A549 (cell line): ENCODE measurements around the gene P2RX6. TPM values are rescaled to one million over a fixed set of nuclear protein-coding genes. Genes with fewer than 3 reads are reported as not detected.
"Not testable (repeated sequence)": the region's sequence is repeated elsewhere in the genome, so short reads cannot be mapped to it uniquely, and the experiment has no call there.

Experiments used
- ATAC-seq, 2 experiments: fragments of 200-7000 bp in 1 of 2; fragments of >200 bp in 1 of 2; cut with Nextera tagmentation in 1 of 2; cut with Tn5 transposase in 1 of 2; 3 replicates each; pipeline versions ENCODE4 v1.8.0 to v1.9.1; 2018 to 2020; ENCODE audit warnings: mild to moderate bottlenecking in 1 of 2, moderate library complexity in 1 of 2
- CTCF ChIA-PET: fragments of 300-600 bp; sonication (Branson Sonifier 250); formaldehyde crosslinking; extraction: SDS; loops from one replicate; lab custom pipeline; 2021; ENCODE audit warnings: antibody characterized with exemption, inconsistent platforms; lab: Yijun Ruan, JAX
- POLR2A ChIA-PET: fragments of 350-600 bp; formaldehyde crosslinking; extraction: SDS; loops from one replicate; lab custom pipeline; 2021; ENCODE audit warnings: antibody characterized with exemption, inconsistent platforms; lab: Yijun Ruan, JAX
- DNase-seq, 2 experiments: peaks; one replicate each; pipeline versions ENCODE4 v3.0.0 to v3.0.0-alpha.2; 2011 to 2016; ENCODE audit warnings: low read depth in 1 of 2, low spot score in 1 of 2
- FAIRE-seq: peaks from 2 replicates; lab custom pipeline; 2011; peaks lifted over from hg19 to GRCh38; lab: Jason Lieb, UNC
- H3K27ac ChIP-seq, 2 experiments: fragments of >200 bp; sonication (Bioruptor Twin); formaldehyde crosslinking; 3 replicates each; pipeline ENCODE4 v1.5.1; 2016 to 2017
- H3K4me1 ChIP-seq: fragments of >200 bp; sonication (Bioruptor Twin); formaldehyde crosslinking; 3 replicates; pipeline ENCODE4 v1.6.1; 2016
- H3K4me2 ChIP-seq: fragments of >200 bp; sonication (Bioruptor Twin); formaldehyde crosslinking; 3 replicates; pipeline ENCODE4 v1.6.1; 2016
- H3K4me3 ChIP-seq: fragments of >200 bp; sonication (Bioruptor Twin); formaldehyde crosslinking; 3 replicates; pipeline ENCODE4 v1.5.1; 2016
- H3K9me3 ChIP-seq: fragments of >200 bp; sonication (Bioruptor Twin); formaldehyde crosslinking; 3 replicates; pipeline ENCODE4 v1.6.1; 2016
- CEBPB ChIP-seq, 2 experiments: fragments of >200 bp in 1 of 2; sonication (Bioruptor Twin) in 1 of 2; formaldehyde crosslinking in 1 of 2; IDR thresholded peaks; 2 replicates each; pipeline ENCODE4 v1.6.1; 2012 to 2016
- CTCF ChIP-seq: fragments of >200 bp; sonication (Bioruptor Twin); formaldehyde crosslinking; IDR thresholded peaks from 3 replicates; pipeline ENCODE4 v1.5.1; 2016
- EP300 ChIP-seq, 2 experiments: fragments of >200 bp; sonication (Bioruptor Twin); formaldehyde crosslinking; IDR thresholded peaks; 2 replicates in 1 of 2; 3 replicates in 1 of 2; pipeline ENCODE4 v1.6.1; 2016 to 2017
- FOSB ChIP-seq: fragments of 250-450 bp; sonication (Bioruptor Pico); IDR thresholded peaks from 2 replicates; pipeline ENCODE4 v1.5.0; 2020; ENCODE audit warnings: mild to moderate bottlenecking, moderate library complexity
- FOSL2 ChIP-seq, 2 experiments: fragments of 450-650 bp in 1 of 2; fragments of >200 bp in 1 of 2; sonication (Bioruptor Twin) in 1 of 2; formaldehyde crosslinking; IDR thresholded peaks; 2 replicates each; pipeline versions ENCODE4 v1.5.0 to v1.6.1; 2016 to 2020; ENCODE audit warnings: mild to moderate bottlenecking in 1 of 2, moderate library complexity in 1 of 2
- FOXS1 ChIP-seq: fragments of 250-450 bp; sonication (Bioruptor Pico); IDR thresholded peaks from 2 replicates; pipeline ENCODE4 v1.5.0; 2020; ENCODE audit warnings: mild to moderate bottlenecking, moderate library complexity
- HOXA7 ChIP-seq: fragments of 250-450 bp; sonication (Bioruptor Pico); IDR thresholded peaks from 2 replicates; pipeline ENCODE4 v1.5.0; 2020; ENCODE audit warnings: mild to moderate bottlenecking, moderate library complexity
- HOXB13 ChIP-seq: fragments of 250-450 bp; sonication (Bioruptor Pico); IDR thresholded peaks from 2 replicates; pipeline ENCODE4 v1.5.0; 2020; ENCODE audit warnings: low read depth, mild to moderate bottlenecking, moderate library complexity
- KDM1A ChIP-seq: fragments of 200-600 bp; sonication (generic); IDR thresholded peaks from 2 replicates; pipeline ENCODE4 v1.6.1; 2016; ENCODE audit warnings: low read depth, mild to moderate bottlenecking
- KDM5A ChIP-seq: fragments of 200-600 bp; sonication (generic); IDR thresholded peaks from 2 replicates; pipeline ENCODE4 v1.6.1; 2016; ENCODE audit warnings: antibody characterized with exemption, mild to moderate bottlenecking
- MYC ChIP-seq: IDR thresholded peaks from 2 replicates; pipeline ENCODE4 v1.6.1; 2012; ENCODE audit warnings: mild to moderate bottlenecking, inconsistent platforms, low read length, improper control_type of control experiment, borderline replicate concordance
- NFE2L2 ChIP-seq: fragments of 150-350 bp; conservative IDR thresholded peaks from 2 replicates; pipeline ENCODE4 v1.6.1; 2014; ENCODE audit warnings: low read length
- NPAS2 ChIP-seq: fragments of 250-450 bp; sonication (Bioruptor Pico); IDR thresholded peaks from 2 replicates; pipeline ENCODE4 v1.8.0; 2022; ENCODE audit warnings: mild to moderate bottlenecking, moderate library complexity, borderline replicate concordance
- PBX3 ChIP-seq: IDR thresholded peaks from 2 replicates; pipeline ENCODE4 v1.6.1; 2012
- POLR2AphosphoS2 ChIP-seq: conservative IDR thresholded peaks from 2 replicates; pipeline ENCODE4 v1.6.1; 2012; ENCODE audit warnings: low read length, improper control_type of control experiment, inconsistent platforms
- RCOR1 ChIP-seq: fragments of 150-350 bp; IDR thresholded peaks from 2 replicates; pipeline ENCODE4 v1.6.1; 2014; ENCODE audit warnings: antibody characterized with exemption, low read length, low read depth
- REST ChIP-seq: fragments of 200-600 bp; sonication (generic); IDR thresholded peaks from 2 replicates; pipeline ENCODE4 v1.6.1; 2016; ENCODE audit warnings: antibody characterized with exemption, mild to moderate bottlenecking, moderate library complexity
- TP53 ChIP-seq: fragments of 250-450 bp; sonication (Bioruptor Pico); IDR thresholded peaks from 2 replicates; pipeline ENCODE4 v1.5.0; 2021; ENCODE audit warnings: mild to moderate bottlenecking, moderate library complexity
- ZSCAN20 ChIP-seq: fragments of 250-450 bp; sonication (Bioruptor Pico); IDR thresholded peaks from 2 replicates; pipeline ENCODE4 v1.8.0; 2022; ENCODE audit warnings: mild to moderate bottlenecking, moderate library complexity
- WGBS: methylation state at CpG from one replicate; pipeline ENCODE4 v1.1.6; 2017; ENCODE audit errors: missing lambda C conversion rate; 5-methylcytosine and 5-hydroxymethylcytosine counted together
- polyA plus RNA-seq, 4 experiments: library from polyadenylated mRNA; depleted of rRNA in 3 of 4; stranded (reverse); fragments of >200 nt; fragmentation: RNase III in 1 of 4; extraction: RNeasy Plus Mini Kit Qiagen cat#74134 plus additional on column Dnase treatment in 1 of 4; gene quantifications; 2 replicates in 3 of 4; 3 replicates in 1 of 4; pipeline ENCODE4 v1.2.3, GENCODE V29; 2011 to 2017

P2RX6 gene
- polyA plus RNA-seq, 2 of the 4 experiments (the other 2 are of a cell fraction) = 0.67 to 0.92 TPM

- ATAC-seq (no peak), FAIRE-seq (no peak), DNase-seq (no peak)
- no peak for TF ChIP-seq POLR2AphosphoS2
- TF ChIP-seq KDM5A = no peak
- no peak for TF ChIP-seq TP53
- Histone ChIP-seq H3K9me3 (no peaks in the 10 kb centered on the region), H3K4me3 (no peak overlapping the region), H3K27ac (peak overlapping the region; percentile 72 to 76; a peak in 5 of 6 replicates), H3K4me1 (peaks cover 18% of the 10 kb centered on the region), H3K4me2 (peak overlapping the region; percentile 47; the same call in 2 of the 3 replicates)
- ChIA-PET CTCF (interaction anchor here (0.6 to 1.8 kb wide), 5 partner anchors 9 to 153 kb away, joined by 3 to 7 read pairs (median 5); no protein-coding TSS in a partner anchor), POLR2A (interaction anchor here (1.1 kb wide), 1 partner anchor 56 kb away, joined by 6 read pairs; the partner anchor contains the start of gene LZTR1)
- 46% methylated on average over 2 of the region's 2 CpGs for WGBS
Observed at GRCh38 chr22:21038405-21038804, 23.4 kb downstream of the P2RX6 start.

GRCh38 chr22:21039158-21039557 is 24.2 kb downstream of the P2RX6 start:
- FAIRE-seq, H3K4me2 ChIP-seq, H3K4me3 ChIP-seq, H3K9me3 ChIP-seq, POLR2A ChIA-PET, ATAC-seq, DNase-seq: not testable (repeated sequence)
- Histone ChIP-seq H3K4me1 (peaks cover 21% of the 10 kb centered on the region), H3K27ac (peak overlapping the region in 1 of 2 experiments; percentile 72; a peak in 2 of 6 replicates)
- CTCF ChIA-PET = interaction anchor here (1.5 to 1.8 kb wide), 2 partner anchors 63 to 154 kb away, joined by 5 read pairs; no protein-coding TSS in a partner anchor
- WGBS = 62% methylated on average over 5 of the region's 5 CpGs

- ATAC-seq (no peak), FAIRE-seq (no peak), DNase-seq (no peak)
- ChIA-PET POLR2A (no interaction called here), CTCF (interaction anchor here (1.1 kb wide), 1 partner anchor 61 kb away, joined by 3 read pairs; no protein-coding TSS in a partner anchor)
- no peaks in the 10 kb centered on the region for H3K9me3 ChIP-seq
- H3K4me2 ChIP-seq = no peak overlapping the region
- 60% methylated on average over 3 of the region's 4 CpGs for WGBS
- H3K27ac ChIP-seq = peak overlapping the region in 1 of 2 experiments; percentile 23; a peak in 3 of 6 replicates
- H3K4me1 ChIP-seq = peaks cover 29% of the 10 kb centered on the region
- H3K4me3 ChIP-seq = no peak overlapping the region
- TF ChIP-seq MYC (no peak), FOXS1 (CRISPR knock-in tag) (no peak), ZSCAN20 (CRISPR knock-in tag) (no peak), NPAS2 (CRISPR knock-in tag) (no peak), HOXB13 (CRISPR knock-in tag) (no peak), NFE2L2 (no peak), EP300 (IDR thresholded peaks at IDR 0.05) (no peak), CEBPB (IDR thresholded peaks at IDR 0.05) (no peak), HOXA7 (CRISPR knock-in tag) (no peak), TP53 (no peak), RCOR1 (no peak), KDM1A (no peak), CTCF (no peak), PBX3 (no peak), FOSL2 (IDR thresholded peaks at IDR 0.05) (no peak), FOSL2 (CRISPR knock-in tag; IDR thresholded peaks at IDR 0.05) (no peak), REST (no peak), FOSB (no peak)
Observed at GRCh38 chr22:21041937-21042336, 27.0 kb downstream of the P2RX6 start.
